HepG2 (cell line): Measurements from ENCODE around the gene SYMPK. TPM values are rescaled to one million over a fixed set of nuclear protein-coding genes. Genes with fewer than 3 reads are reported as not detected.
A peak's percentile ranks its signal among the peaks of the same experiment; 100 is the strongest.

Experiments used
- ATAC-seq: fragments of 200-7000 bp; cut with Tn5 transposase; 3 replicates; pipeline ENCODE4 v1.9.1; 2020; ENCODE audit warnings: mild to moderate bottlenecking, moderate library complexity
- BruUV-seq: library from RNA; stranded (reverse); fragments of 400-500 nt; replicated peaks from 2 replicates; lab custom pipeline; 2021; lab: Mats Ljungman, UMichigan
- CTCF ChIA-PET: fragments of 300-600 bp; formaldehyde crosslinking; extraction: SDS; loops from one replicate; lab custom pipeline; 2021; ENCODE audit warnings: low total read pairs, inconsistent platforms, low intra/inter-chr PET ratio; lab: Yijun Ruan, JAX
- POLR2A ChIA-PET: fragments of 350-600 bp; sonication (Branson Sonifier 250); formaldehyde crosslinking; loops from one replicate; lab custom pipeline; 2020; ENCODE audit warnings: antibody characterized with exemption, inconsistent platforms; lab: Yijun Ruan, JAX
- DNase-seq: peaks from one replicate; pipeline ENCODE4 v3.0.0-alpha.2; 2015; ENCODE audit warnings: low spot score
- FAIRE-seq: peaks from 3 replicates; lab custom pipeline; 2011; peaks lifted over from hg19 to GRCh38; lab: Jason Lieb, UNC
- H2AFZ ChIP-seq: one replicate; pipeline ENCODE4 v1.6.1; 2011; ENCODE audit warnings: low read length, inconsistent platforms
- H3K27ac ChIP-seq: fragments of 300-600 bp; 3 replicates; pipeline ENCODE4 v1.8.0; 2011; ENCODE audit warnings: mixed run types, mild to moderate bottlenecking, mixed read lengths, low read length, inconsistent platforms; ENCODE audit not compliant: insufficient read depth; ENCODE audit errors: extremely low read length
- H3K27me3 ChIP-seq, 2 experiments: fragments of 200-600 bp in 1 of 2; 2 replicates in 1 of 2; 3 replicates in 1 of 2; pipeline versions ENCODE4 v1.6.0 to v1.8.0; 2011; ENCODE audit warnings: low read length in 2 of 2, mild to moderate bottlenecking in 2 of 2, moderate library complexity in 2 of 2, inconsistent platforms in 1 of 2; ENCODE audit not compliant: insufficient read depth in 2 of 2, control insufficient read depth in 1 of 2
- H3K36me3 ChIP-seq, 2 experiments: fragments of 200-600 bp in 1 of 2; replicated peaks in 1 of 2; 2 replicates in 1 of 2; 3 replicates in 1 of 2; pipeline versions ENCODE4 v1.5.1 to v1.8.0; 2011; ENCODE audit warnings: low read length in 2 of 2, inconsistent platforms in 1 of 2; ENCODE audit not compliant: insufficient read depth in 2 of 2, control insufficient read depth in 1 of 2
- H3K4me1 ChIP-seq: 2 replicates; pipeline ENCODE4 v1.5.1; 2012; ENCODE audit warnings: low read length, inconsistent platforms; ENCODE audit not compliant: insufficient read depth
- H3K4me2 ChIP-seq: 2 replicates; pipeline ENCODE4 v1.6.0; 2011; ENCODE audit warnings: low read depth, low read length, inconsistent platforms
- H3K4me3 ChIP-seq, 3 experiments: fragments of 200-600 bp in 1 of 3; sonication (generic), shearing (Covaris generic) in 1 of 3; replicated peaks in 1 of 3; 2 replicates each; pipeline ENCODE4 v1.5.1; 2011 to 2016; ENCODE audit warnings: low read length in 3 of 3, inconsistent platforms in 2 of 3, low read depth in 2 of 3, mild to moderate bottlenecking in 2 of 3, control low read depth in 1 of 3, mixed read lengths in 1 of 3; ENCODE audit not compliant: insufficient read depth in 1 of 3
- H3K79me2 ChIP-seq: one replicate; pipeline ENCODE4 v1.6.1; 2011; ENCODE audit warnings: low read length, inconsistent platforms; ENCODE audit not compliant: insufficient read depth
- H3K9ac ChIP-seq: 2 replicates; pipeline ENCODE4 v1.6.0; 2011; ENCODE audit warnings: mild to moderate bottlenecking, low read depth, low read length, inconsistent platforms; ENCODE audit not compliant: insufficient read depth
- H3K9me3 ChIP-seq: 2 replicates; pipeline ENCODE4 v1.5.1; 2012; ENCODE audit warnings: mild to moderate bottlenecking, low read length
- H4K20me1 ChIP-seq: 2 replicates; pipeline ENCODE4 v1.6.0; 2011; ENCODE audit warnings: inconsistent platforms, mild to moderate bottlenecking, low read length, moderate library complexity; ENCODE audit not compliant: insufficient read depth
- AHR ChIP-seq: IDR thresholded peaks from 2 replicates; pipeline ENCODE4 v1.6.1; 2018; ENCODE audit warnings: missing genetic modification reagents, missing compliant biosample characterization
- ATF3 ChIP-seq: sonication (generic); formaldehyde crosslinking; IDR thresholded peaks from 2 replicates; pipeline ENCODE4 v1.4.0; 2020; ENCODE audit warnings: missing genetic modification reagents
- KMT2A ChIP-seq: sonication (generic); formaldehyde crosslinking; IDR thresholded peaks from 2 replicates; pipeline ENCODE4 v1.4.0; 2020; ENCODE audit warnings: missing genetic modification reagents
- MTERF4 ChIP-seq: sonication (generic); formaldehyde crosslinking; IDR thresholded peaks from 2 replicates; pipeline ENCODE4 v1.8.0; 2023; ENCODE audit warnings: mild to moderate bottlenecking, missing genetic modification reagents
- PAXIP1 ChIP-seq: sonication (generic); formaldehyde crosslinking; conservative IDR thresholded peaks from 2 replicates; pipeline ENCODE4 v1.4.0; 2020; ENCODE audit warnings: mild to moderate bottlenecking, missing genetic modification reagents, moderate library complexity
- RNF2 ChIP-seq: fragments of 450-650 bp; conservative IDR thresholded peaks from 2 replicates; pipeline ENCODE4 v1.6.1; 2016; ENCODE audit warnings: low read depth
- SIX4 ChIP-seq: sonication (generic); formaldehyde crosslinking; IDR thresholded peaks from 2 replicates; pipeline ENCODE4 v1.4.0; 2020; ENCODE audit warnings: missing genetic modification reagents
- SKI ChIP-seq: fragments of 450-650 bp; IDR thresholded peaks from one replicate; pipeline ENCODE4 v1.6.1; 2018; ENCODE audit warnings: mild to moderate bottlenecking; ENCODE audit not compliant: partially characterized antibody
- TRIM24 ChIP-seq: sonication (generic); formaldehyde crosslinking; IDR thresholded peaks from 2 replicates; pipeline ENCODE4 v1.8.0; 2022; ENCODE audit warnings: mild to moderate bottlenecking, missing genetic modification reagents
- ZMYM3 ChIP-seq: sonication (generic); formaldehyde crosslinking; IDR thresholded peaks from 2 replicates; pipeline ENCODE4 v1.5.1; 2020; ENCODE audit warnings: mild to moderate bottlenecking, missing genetic modification reagents
- ZNF276 ChIP-seq: sonication (generic); formaldehyde crosslinking; IDR thresholded peaks from 2 replicates; pipeline ENCODE4 v1.4.0; 2020; ENCODE audit warnings: mild to moderate bottlenecking, low read depth, missing genetic modification reagents
- ZNF484 ChIP-seq: sonication (generic); formaldehyde crosslinking; IDR thresholded peaks from 2 replicates; pipeline ENCODE4 v1.5.1; 2020; ENCODE audit warnings: mild to moderate bottlenecking, low read depth, missing genetic modification reagents, borderline replicate concordance
- ZNF530 ChIP-seq: sonication (generic); formaldehyde crosslinking; IDR thresholded peaks from 2 replicates; pipeline ENCODE4 v1.5.0; 2020; ENCODE audit warnings: low read depth, mild to moderate bottlenecking, missing genetic modification reagents
- ZNF549 ChIP-seq: sonication (generic); formaldehyde crosslinking; IDR thresholded peaks from 2 replicates; pipeline ENCODE4 v1.5.0; 2020; ENCODE audit warnings: missing genetic modification reagents
- ZNF678 ChIP-seq: sonication (generic); formaldehyde crosslinking; IDR thresholded peaks from 2 replicates; pipeline ENCODE4 v1.4.0; 2020; ENCODE audit warnings: mild to moderate bottlenecking, missing genetic modification reagents
- ZNF776 ChIP-seq: sonication (generic); formaldehyde crosslinking; IDR thresholded peaks from 2 replicates; pipeline ENCODE4 v1.4.0; 2020; ENCODE audit warnings: mild to moderate bottlenecking, missing genetic modification reagents
- WGBS: methylation state at CpG from one replicate; pipeline ENCODE4 v1.1.6; 2017; ENCODE audit warnings: low lambda C conversion rate; 5-methylcytosine and 5-hydroxymethylcytosine counted together
- in situ Hi-C: cut with HindIII; loops from 2 replicates; pipeline ENCODE4 v1.10.0; 2017; ENCODE audit warnings: low pct_unique_long_range_greater_than_20kb; ENCODE audit not compliant: extremely low pct_ligation_motif_present
- intact Hi-C: fragments of 100-400 bp; cut with micrococcal nuclease; formaldehyde crosslinking; loops from one replicate; pipeline ENCODE4 v1.10.0; 2022; ENCODE audit not compliant: unreplicated experiment
- polyA plus RNA-seq, 8 experiments: library from polyadenylated mRNA; depleted of rRNA in 3 of 8; stranded (reverse) in 7 of 8; unstranded in 1 of 8; fragments of >200 nt; fragmentation: Illumina TruSeq in 4 of 8; extraction: Trizol in 4 of 8; gene quantifications; 2 replicates each; pipeline versions ENCODE4 v1.2.1 to v1.2.3, GENCODE V29; 2011 to 2016; ENCODE audit warnings: low read depth in 4 of 8, missing spikeins in 1 of 8, mixed read lengths in 1 of 8; ENCODE audit not compliant: insufficient read depth in 1 of 8
- total RNA-seq, 5 experiments: library from RNA; depleted of rRNA; stranded (reverse); fragments of >200 nt; fragmentation: Illumina TruSeq; extraction: Trizol; gene quantifications; 2 replicates each; pipeline ENCODE4 v1.2.3, GENCODE V29; 2016; ENCODE audit warnings: low read depth in 1 of 5

The SYMPK gene
- total and polyA plus RNA-seq, 2 of the 13 experiments (the other 11 are each of a cell fraction or from before 2014, with no cell fraction given): 21.9 to 55.7 TPM

- no peak for TF ChIP-seq TRIM24 (CRISPR knock-in tag)
- no peak for TF ChIP-seq ZNF484 (CRISPR knock-in tag)
- TF ChIP-seq, all 625 proteins: peak for 215
Measured at GRCh38 chr19:45862564-45863334, at the start of gene SYMPK (continued).

- 7% methylated on average over 7 of the region's 8 CpGs for WGBS
- in situ Hi-C loops (loop anchor here (10.0 kb wide), 1 partner anchor 94 kb away; no protein-coding TSS in a partner anchor), intact Hi-C loops (no loop called here)
- peak overlapping the region; percentile 53 for H3K4me2 ChIP-seq
- H3K4me1 ChIP-seq: peaks cover 37% of the 10 kb centered on the region
- ChIA-PET POLR2A (interaction anchor here (1.1 to 1.4 kb wide), 2 partner anchors 8 to 16 kb away, joined by 6 to 7 read pairs; partner anchors contain the start of gene MYPOP), CTCF (no interaction called here)
- peak; percentile 71 for DNase-seq
- H3K4me3 ChIP-seq: no peak overlapping the region
- H3K9me3 ChIP-seq: no peaks in the 10 kb centered on the region
- H3K9ac ChIP-seq: no peak overlapping the region
- no peaks in the 10 kb centered on the region; a peak in 1 of 5 replicates for H3K27me3 ChIP-seq
- no peaks in the 10 kb centered on the region for H3K79me2 ChIP-seq
- H3K36me3 ChIP-seq: no peaks in the 10 kb centered on the region
- no peak overlapping the region for H2AFZ ChIP-seq
- ATAC-seq: peak; percentile 89
- no peaks in the 10 kb centered on the region for H4K20me1 ChIP-seq
- no TSS peak for BruUV-seq
- peak; percentile 75 for FAIRE-seq
- H3K27ac ChIP-seq: no peak overlapping the region
- peak; percentile 35; the same call in 1 of the 2 replicates for TF ChIP-seq ZMYM3
- TF ChIP-seq PAXIP1 (CRISPR knock-in tag): peak; percentile 30; the same call in 1 of the 2 replicates
- TF ChIP-seq AHR (CRISPR knock-in tag): no peak
- no peak for TF ChIP-seq ZNF530 (CRISPR knock-in tag)
- no peak for TF ChIP-seq ZNF678 (CRISPR knock-in tag)
- TF ChIP-seq RNF2: 0 out of 2 replicates have a peak, but pooled peaks have one; percentile 51
- TF ChIP-seq SIX4 (CRISPR knock-in tag): no peak
- TF ChIP-seq KMT2A (CRISPR knock-in tag): no peak
- TF ChIP-seq ATF3: no peak
- no peak for TF ChIP-seq ZNF776 (CRISPR knock-in tag)
- peak; percentile 19 for TF ChIP-seq SKI
- TF ChIP-seq MTERF4 (CRISPR knock-in tag): no peak
- TF ChIP-seq ZNF549 (CRISPR knock-in tag): no peak
- TF ChIP-seq ZNF276 (CRISPR knock-in tag): no peak
Measured at GRCh38 chr19:45911291-45911690, 48.3 kb upstream of the SYMPK start.
